ENCODE data around the gene IQGAP3.
"Not testable (repeated sequence)": the region's sequence is repeated elsewhere in the genome, so short reads cannot be mapped to it uniquely, and the experiment has no call there.

The IQGAP3 gene

DNA sequence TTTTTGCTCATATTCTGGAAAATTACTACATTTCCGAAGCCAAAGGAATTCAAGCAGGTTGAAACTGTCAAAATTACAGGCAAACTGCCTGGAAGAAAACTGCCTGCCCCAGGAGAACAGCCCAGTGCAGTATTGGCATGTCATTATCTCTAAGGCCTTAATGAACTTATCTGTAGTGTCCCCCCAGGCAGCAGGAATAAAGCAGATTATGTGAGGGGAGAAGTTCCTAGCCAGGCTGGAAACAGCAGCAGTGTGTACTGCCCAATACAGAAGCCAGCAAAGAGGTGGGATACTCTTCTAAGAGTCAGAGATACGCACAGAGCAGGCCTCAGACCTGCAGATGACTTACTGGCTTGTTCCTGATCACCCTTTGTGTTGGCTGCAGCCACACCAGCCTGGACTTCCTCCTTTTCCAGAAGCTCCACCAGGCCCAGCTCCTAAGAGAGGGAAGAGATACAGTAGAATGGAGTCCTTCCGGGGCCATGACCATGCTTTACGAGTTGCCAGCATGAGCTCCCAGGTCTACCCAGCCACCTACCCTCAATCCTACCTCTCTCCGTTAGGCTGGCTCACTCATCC, 11.7 kb downstream of the IQGAP3 start:
- H3K9me3 ChIP-seq (ENCODE audit: low read length), result no peaks in the 10 kb centered on the region
- no peak overlapping the region for H3K4me3 ChIP-seq (ENCODE audit: low read depth in 1 of 2, low read length in 2 of 2)
- no peak overlapping the region for H3K27ac ChIP-seq (ENCODE audit: low read depth, low read length)
- H3K4me1 ChIP-seq (ENCODE audit: insufficient read depth, low read length), result no peaks in the 10 kb centered on the region
- no peaks in the 10 kb centered on the region for H3K27me3 ChIP-seq (ENCODE audit: control insufficient read depth in 1 of 2, insufficient read depth in 2 of 2, low read length in 2 of 2)
- H3K36me3 ChIP-seq (ENCODE audit: insufficient read depth, low read length), result no peaks in the 10 kb centered on the region
- H3K9ac ChIP-seq (ENCODE audit: low read length), result no peak overlapping the region

DNA sequence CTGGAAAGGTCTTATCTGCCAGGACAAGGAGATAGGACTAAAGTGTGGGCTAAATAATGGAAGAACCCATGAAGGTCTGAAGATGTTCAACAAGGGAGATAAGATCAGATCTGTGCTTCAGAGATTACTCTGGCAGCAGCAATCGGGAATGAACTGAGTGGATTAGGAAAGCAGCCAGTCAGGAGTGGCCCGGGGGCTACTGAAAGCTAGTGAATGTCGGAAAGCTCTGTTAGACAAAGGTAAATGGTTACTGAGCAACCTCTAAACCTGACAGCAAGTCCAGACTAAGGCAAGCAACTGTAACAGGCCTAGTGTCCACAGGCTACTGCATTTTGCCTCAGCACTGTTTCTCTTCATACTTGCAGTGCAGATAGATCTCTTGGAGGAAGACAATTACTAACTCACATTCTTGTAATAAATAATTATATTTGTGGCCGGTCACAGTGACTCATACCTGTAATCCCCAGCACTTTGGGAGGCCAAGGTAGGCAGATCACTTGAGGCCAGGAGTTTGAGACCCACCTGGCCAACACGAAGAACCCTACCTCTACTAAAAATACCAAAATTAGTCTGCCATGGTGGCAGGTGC, 12.5 kb downstream of the IQGAP3 start:
- H3K27ac ChIP-seq (ENCODE audit: low read depth, low read length), result no peak overlapping the region
- H3K36me3 ChIP-seq (ENCODE audit: insufficient read depth, low read length), result no peaks in the 10 kb centered on the region
- no peak overlapping the region for H3K9ac ChIP-seq (ENCODE audit: low read length)
- no peaks in the 10 kb centered on the region for H3K9me3 ChIP-seq (ENCODE audit: low read length)
- H3K4me1 ChIP-seq (ENCODE audit: insufficient read depth, low read length), result no peaks in the 10 kb centered on the region
- no peaks in the 10 kb centered on the region for H3K27me3 ChIP-seq (ENCODE audit: control insufficient read depth in 1 of 2, insufficient read depth in 2 of 2, low read length in 2 of 2)
- no peak overlapping the region for H3K4me3 ChIP-seq (ENCODE audit: low read depth in 1 of 2, low read length in 2 of 2)

DNA sequence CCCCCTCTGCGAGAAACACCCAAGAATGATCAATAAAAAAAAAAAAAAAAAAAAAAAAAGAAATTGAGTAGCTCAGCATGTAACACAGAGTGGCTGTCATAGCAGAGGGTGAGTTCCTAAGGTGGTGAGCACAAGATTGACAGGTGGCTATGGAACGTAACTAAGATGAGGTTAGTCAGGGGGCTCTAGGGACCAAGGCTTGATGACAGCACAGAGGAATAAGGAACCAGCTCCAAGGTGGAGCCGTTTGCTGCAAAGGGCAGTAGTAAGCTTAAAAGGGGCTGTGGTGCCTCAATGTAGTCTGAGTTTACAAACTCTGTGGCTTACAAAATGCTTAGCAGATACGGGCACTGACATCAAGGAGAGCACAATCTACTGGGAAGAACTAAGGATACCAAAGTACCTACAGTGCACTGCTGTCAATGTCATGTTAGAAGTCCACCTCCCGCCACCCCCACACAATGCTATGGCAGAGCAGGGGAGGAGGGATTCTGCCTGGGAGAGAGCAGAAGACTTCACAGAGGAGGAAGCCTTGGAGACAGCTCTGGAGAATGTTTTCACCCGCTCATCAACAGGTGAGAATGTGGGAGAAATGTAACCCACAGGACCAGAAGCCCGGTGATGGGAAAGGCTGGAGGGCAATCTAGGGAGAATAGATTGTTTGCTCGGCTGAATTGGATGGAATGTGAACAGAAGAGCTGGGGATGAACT, 13.1 kb downstream of the IQGAP3 start:
- Histone ChIP-seq H3K4me1 (ENCODE audit: insufficient read depth, low read length) (peaks cover 5% of the 10 kb centered on the region), H3K36me3 (ENCODE audit: insufficient read depth, low read length) (no peaks in the 10 kb centered on the region), H3K4me3 (ENCODE audit: low read depth in 1 of 2, low read length in 2 of 2) (no peak overlapping the region)

DNA sequence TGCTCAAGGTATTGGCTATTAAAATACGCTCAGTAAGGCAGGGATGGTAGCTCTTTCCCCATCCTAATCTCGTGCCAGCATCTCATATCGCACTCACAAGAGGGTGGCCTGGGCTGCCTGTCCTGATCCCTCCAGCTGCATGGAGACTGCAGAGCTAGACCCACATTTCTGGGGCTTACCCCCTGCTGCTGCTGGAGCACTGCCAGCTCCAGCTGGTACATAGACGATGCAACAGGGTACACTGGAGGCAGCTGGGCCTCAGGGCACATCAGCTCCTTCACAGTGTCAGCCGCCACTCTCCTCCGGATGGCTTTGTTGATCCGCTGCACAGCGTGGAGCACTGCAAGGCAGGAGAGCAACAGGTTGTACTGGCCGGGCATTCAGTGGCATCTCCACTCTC, 16.0 kb downstream of the IQGAP3 start:
- Histone ChIP-seq H3K27me3 (ENCODE audit: control insufficient read depth in 1 of 2, insufficient read depth in 2 of 2, low read length in 2 of 2) (no peaks in the 10 kb centered on the region), H3K36me3 (ENCODE audit: insufficient read depth, low read length) (no peaks in the 10 kb centered on the region), H3K4me3 (ENCODE audit: low read depth in 1 of 2, low read length in 2 of 2) (no peak overlapping the region), H3K27ac (ENCODE audit: low read depth, low read length) (no peak overlapping the region), H3K9me3 (ENCODE audit: low read length) (no peaks in the 10 kb centered on the region), H3K9ac (ENCODE audit: low read length) (no peak overlapping the region), H3K4me1 (ENCODE audit: insufficient read depth, low read length) (peaks cover 8% of the 10 kb centered on the region)

More for the DNA sequence above, 13.1 kb downstream of the IQGAP3 start:
- no peaks in the 10 kb centered on the region for H3K27me3 ChIP-seq (ENCODE audit: control insufficient read depth in 1 of 2, insufficient read depth in 2 of 2, low read length in 2 of 2)
- no peak overlapping the region for H3K27ac ChIP-seq (ENCODE audit: low read depth, low read length)
- H3K9me3 ChIP-seq (ENCODE audit: low read length), result no peaks in the 10 kb centered on the region
- H3K9ac ChIP-seq (ENCODE audit: low read length), result no peak overlapping the region

DNA sequence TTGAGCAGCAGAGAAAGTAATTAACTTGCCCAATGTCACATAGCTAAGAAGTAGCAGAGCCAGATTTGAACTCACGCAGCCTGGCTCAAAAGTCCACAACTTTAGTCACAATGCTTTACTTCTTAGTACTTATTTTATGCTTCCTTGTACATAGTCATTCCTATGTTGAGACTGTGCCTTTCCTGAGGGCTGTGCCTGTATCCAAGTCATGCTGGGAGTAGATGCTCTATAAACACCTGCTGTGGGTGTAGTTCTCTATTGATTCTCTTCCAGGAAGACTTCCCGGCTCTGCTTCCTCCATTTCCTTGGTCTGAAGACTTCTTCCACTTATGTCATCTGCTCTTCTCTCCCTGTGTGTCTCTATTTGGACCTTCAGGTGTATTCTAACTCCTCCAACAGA, 16.6 kb downstream of the IQGAP3 start:
- Histone ChIP-seq H3K9ac (ENCODE audit: low read length) (no peak overlapping the region), H3K36me3 (ENCODE audit: insufficient read depth, low read length) (no peaks in the 10 kb centered on the region), H3K4me3 (ENCODE audit: low read depth in 1 of 2, low read length in 2 of 2) (no peak overlapping the region), H3K27ac (ENCODE audit: low read depth, low read length) (no peak overlapping the region), H3K27me3 (ENCODE audit: control insufficient read depth in 1 of 2, insufficient read depth in 2 of 2, low read length in 2 of 2) (no peaks in the 10 kb centered on the region), H3K4me1 (ENCODE audit: insufficient read depth, low read length) (peaks cover 8% of the 10 kb centered on the region), H3K9me3 (ENCODE audit: low read length) (no peaks in the 10 kb centered on the region)

DNA sequence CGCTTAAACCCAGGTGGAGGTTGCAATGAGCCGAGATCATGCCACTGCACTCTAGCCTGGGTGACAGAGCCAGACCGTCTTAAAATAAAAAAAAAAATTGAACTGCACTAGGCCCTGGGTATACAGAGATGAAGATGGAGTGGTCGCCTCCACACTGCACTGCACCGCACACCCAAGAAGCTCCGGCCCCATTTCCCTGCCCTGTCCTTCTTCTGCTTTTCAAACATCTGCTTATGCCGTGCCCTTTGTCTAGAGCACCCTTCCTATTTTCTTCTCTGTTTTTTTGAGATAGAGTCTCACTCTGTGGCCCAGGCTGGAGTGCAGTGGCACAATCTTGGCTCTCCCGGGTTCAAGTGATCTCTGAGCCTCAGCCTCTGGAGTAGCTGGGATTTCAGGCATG, 17.4 kb downstream of the IQGAP3 start:
- H3K4me3 ChIP-seq (ENCODE audit: low read depth in 1 of 2, low read length in 2 of 2), result no peak overlapping the region
- H3K9me3 ChIP-seq (ENCODE audit: low read length), result no peaks in the 10 kb centered on the region
- H3K4me1 ChIP-seq (ENCODE audit: insufficient read depth, low read length), result peaks cover 8% of the 10 kb centered on the region
- no peaks in the 10 kb centered on the region for H3K27me3 ChIP-seq (ENCODE audit: control insufficient read depth in 1 of 2, insufficient read depth in 2 of 2, low read length in 2 of 2)
- no peak overlapping the region for H3K27ac ChIP-seq (ENCODE audit: low read depth, low read length)
- no peaks in the 10 kb centered on the region for H3K36me3 ChIP-seq (ENCODE audit: insufficient read depth, low read length)
- no peak overlapping the region for H3K9ac ChIP-seq (ENCODE audit: low read length)

DNA sequence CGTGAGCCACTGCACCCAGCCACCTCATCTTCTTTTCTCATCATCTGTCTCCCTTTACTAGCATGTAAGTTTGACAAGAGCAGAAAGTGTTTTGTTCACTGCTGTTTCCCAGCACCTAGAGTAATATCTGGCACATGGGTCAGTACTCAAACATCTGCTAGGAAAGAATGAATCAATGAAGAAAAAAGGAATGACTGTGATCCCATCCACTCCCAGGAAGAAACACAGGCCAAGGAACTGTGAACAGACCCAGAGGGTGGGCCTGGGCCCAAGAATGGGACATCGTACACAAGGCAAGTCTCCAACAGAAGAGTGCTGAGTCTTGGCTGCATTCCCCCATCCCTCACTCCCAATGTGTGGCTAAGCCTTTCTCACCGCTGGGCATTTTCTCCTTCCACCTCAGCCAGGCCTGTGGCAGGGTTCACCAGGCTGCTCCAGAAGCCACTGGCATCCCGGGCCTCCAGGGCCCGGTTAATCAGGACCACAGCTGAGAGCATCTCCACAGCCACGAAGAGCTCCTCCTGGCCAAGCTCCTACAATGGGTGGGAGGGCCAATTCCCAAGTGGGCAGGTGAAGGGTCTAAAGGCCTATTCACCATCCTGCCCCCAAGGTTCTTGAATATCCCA, 18.4 kb downstream of the IQGAP3 start:
- Histone ChIP-seq H3K4me3 (ENCODE audit: low read depth in 1 of 2, low read length in 2 of 2) (no peak overlapping the region), H3K9me3 (ENCODE audit: low read length) (no peaks in the 10 kb centered on the region), H3K36me3 (ENCODE audit: insufficient read depth, low read length) (no peaks in the 10 kb centered on the region), H3K4me1 (ENCODE audit: insufficient read depth, low read length) (peaks cover 8% of the 10 kb centered on the region), H3K9ac (ENCODE audit: low read length) (no peak overlapping the region), H3K27me3 (ENCODE audit: control insufficient read depth in 1 of 2, insufficient read depth in 2 of 2, low read length in 2 of 2) (no peaks in the 10 kb centered on the region), H3K27ac (ENCODE audit: low read depth, low read length) (no peak overlapping the region)

DNA sequence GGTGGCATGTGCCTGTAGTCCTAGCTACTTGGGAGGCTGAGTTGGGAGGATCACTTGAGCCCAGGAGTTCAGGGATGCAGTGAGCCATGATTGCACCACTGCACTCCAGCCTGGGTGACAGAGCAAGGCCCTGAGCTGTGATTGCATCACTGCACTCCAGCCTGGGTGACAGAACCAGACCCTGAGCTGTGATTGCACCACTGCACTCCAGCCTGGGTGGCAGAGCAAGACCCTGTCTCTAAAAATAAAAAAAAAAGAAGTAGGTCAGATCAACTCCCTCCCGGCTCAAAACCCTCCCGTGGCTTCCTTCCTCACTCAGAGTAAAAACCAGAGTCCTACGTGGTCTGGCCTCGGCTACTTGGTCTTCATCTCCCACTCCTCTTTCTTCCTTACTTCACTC, 19.4 kb downstream of the IQGAP3 start:
- not testable (repeated sequence) for H3K9me3 ChIP-seq (ENCODE audit: low read length); H3K36me3 ChIP-seq (ENCODE audit: insufficient read depth, low read length); H3K27ac ChIP-seq (ENCODE audit: low read depth, low read length); H3K4me3 ChIP-seq (ENCODE audit: low read depth in 1 of 2, low read length in 2 of 2); H3K27me3 ChIP-seq (ENCODE audit: control insufficient read depth in 1 of 2, insufficient read depth in 2 of 2, low read length in 2 of 2); H3K4me1 ChIP-seq (ENCODE audit: insufficient read depth, low read length); H3K9ac ChIP-seq (ENCODE audit: low read length)

DNA sequence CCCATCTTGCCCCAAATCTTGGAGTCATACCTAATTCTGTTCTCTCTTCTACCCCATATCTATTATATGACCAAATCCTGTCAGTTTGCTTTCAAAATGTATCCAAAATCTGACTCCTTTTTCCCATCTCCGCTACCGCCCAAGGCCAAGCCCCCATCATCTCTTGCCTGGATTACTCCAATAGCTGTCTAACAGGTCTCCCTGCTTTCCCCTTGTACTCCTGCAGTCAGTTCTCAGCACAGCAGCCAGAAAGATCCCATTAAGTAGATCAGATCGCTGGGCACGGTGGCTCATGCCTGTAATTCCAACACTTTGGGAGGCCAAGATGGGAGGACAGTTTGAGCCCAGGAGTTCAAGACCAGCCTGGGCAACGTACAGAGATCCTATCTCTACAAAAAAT, 19.8 kb downstream of the IQGAP3 start:
- H3K9me3 ChIP-seq (ENCODE audit: low read length), result no peaks in the 10 kb centered on the region
- no peak overlapping the region for H3K9ac ChIP-seq (ENCODE audit: low read length)
- H3K4me1 ChIP-seq (ENCODE audit: insufficient read depth, low read length), result peaks cover 8% of the 10 kb centered on the region
- no peaks in the 10 kb centered on the region for H3K27me3 ChIP-seq (ENCODE audit: control insufficient read depth in 1 of 2, insufficient read depth in 2 of 2, low read length in 2 of 2)
- no peak overlapping the region for H3K4me3 ChIP-seq (ENCODE audit: low read depth in 1 of 2, low read length in 2 of 2)
- H3K27ac ChIP-seq (ENCODE audit: low read depth, low read length), result no peak overlapping the region
- no peaks in the 10 kb centered on the region for H3K36me3 ChIP-seq (ENCODE audit: insufficient read depth, low read length)

DNA sequence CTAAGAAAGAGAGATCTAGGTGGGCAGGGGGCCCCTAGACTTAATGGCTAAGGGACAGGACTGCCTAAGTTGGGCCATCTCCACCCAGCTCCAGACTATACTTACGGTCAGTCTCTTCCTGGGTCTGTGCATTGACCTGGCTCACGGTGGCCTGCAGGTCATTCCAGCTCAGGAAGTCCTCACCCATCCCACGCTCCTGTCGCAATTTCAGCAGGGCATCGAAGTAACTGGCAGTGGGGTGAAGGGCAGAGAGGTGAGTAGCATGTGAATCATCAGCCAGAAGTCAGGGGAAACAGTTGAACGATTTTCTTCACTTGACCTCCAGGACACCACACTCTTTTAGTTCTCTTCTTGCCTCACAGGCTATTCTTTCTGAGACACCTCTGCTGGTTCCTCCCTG, 20.5 kb downstream of the IQGAP3 start:
- Histone ChIP-seq H3K4me3 (ENCODE audit: low read depth in 1 of 2, low read length in 2 of 2) (no peak overlapping the region), H3K4me1 (ENCODE audit: insufficient read depth, low read length) (peaks cover 8% of the 10 kb centered on the region), H3K27ac (ENCODE audit: low read depth, low read length) (no peak overlapping the region), H3K36me3 (ENCODE audit: insufficient read depth, low read length) (no peaks in the 10 kb centered on the region), H3K9ac (ENCODE audit: low read length) (no peak overlapping the region), H3K27me3 (ENCODE audit: control insufficient read depth in 1 of 2, insufficient read depth in 2 of 2, low read length in 2 of 2) (no peaks in the 10 kb centered on the region), H3K9me3 (ENCODE audit: low read length) (no peaks in the 10 kb centered on the region)

DNA sequence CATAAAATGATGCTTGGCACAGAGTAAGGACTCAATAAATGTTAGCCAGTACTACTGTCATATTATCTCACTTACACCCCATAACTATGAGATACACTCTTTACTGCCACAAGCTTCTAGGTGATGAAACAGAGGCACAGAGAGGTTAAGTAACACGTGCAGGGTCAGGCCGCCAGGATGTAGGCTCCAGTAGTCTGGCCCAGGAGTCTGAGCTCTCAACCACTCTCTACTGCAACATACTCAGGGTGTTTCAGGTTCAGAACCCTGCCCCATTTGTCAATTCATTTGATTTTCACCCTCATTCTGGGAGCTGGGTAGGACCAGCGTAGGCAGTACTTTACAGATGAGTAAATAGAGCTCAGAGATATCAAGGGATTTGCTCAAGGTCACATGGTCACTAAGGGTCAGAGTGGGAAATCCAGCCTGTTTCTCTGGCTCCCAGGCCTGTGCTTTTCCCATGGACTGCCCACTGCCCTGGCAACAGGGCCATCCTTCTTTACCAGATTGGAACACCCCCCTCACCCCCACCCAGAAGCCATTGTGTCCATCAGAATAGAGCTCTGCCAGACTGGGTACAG, 21.2 kb downstream of the IQGAP3 start:
- Histone ChIP-seq H3K4me1 (ENCODE audit: insufficient read depth, low read length) (peaks cover 8% of the 10 kb centered on the region), H3K4me3 (ENCODE audit: low read depth in 1 of 2, low read length in 2 of 2) (no peak overlapping the region), H3K27me3 (ENCODE audit: control insufficient read depth in 1 of 2, insufficient read depth in 2 of 2, low read length in 2 of 2) (no peaks in the 10 kb centered on the region), H3K27ac (ENCODE audit: low read depth, low read length) (no peak overlapping the region), H3K36me3 (ENCODE audit: insufficient read depth, low read length) (no peaks in the 10 kb centered on the region), H3K9ac (ENCODE audit: low read length) (no peak overlapping the region), H3K9me3 (ENCODE audit: low read length) (no peaks in the 10 kb centered on the region)

All from muscle layer of colon (tissue), 2 donors.